GM12801 (cell line): ENCODE results near the gene TMUB1.

Experiments
- TF ChIP-seq, protein P1 (sequence below): IDR thresholded peaks from one replicate; pipeline ENCODE4 v1.5.1; 2011; ENCODE audit warnings: control low read depth; ENCODE audit not compliant: insufficient read length; ENCODE audit errors: extremely low read depth

The TMUB1 gene

DNA sequence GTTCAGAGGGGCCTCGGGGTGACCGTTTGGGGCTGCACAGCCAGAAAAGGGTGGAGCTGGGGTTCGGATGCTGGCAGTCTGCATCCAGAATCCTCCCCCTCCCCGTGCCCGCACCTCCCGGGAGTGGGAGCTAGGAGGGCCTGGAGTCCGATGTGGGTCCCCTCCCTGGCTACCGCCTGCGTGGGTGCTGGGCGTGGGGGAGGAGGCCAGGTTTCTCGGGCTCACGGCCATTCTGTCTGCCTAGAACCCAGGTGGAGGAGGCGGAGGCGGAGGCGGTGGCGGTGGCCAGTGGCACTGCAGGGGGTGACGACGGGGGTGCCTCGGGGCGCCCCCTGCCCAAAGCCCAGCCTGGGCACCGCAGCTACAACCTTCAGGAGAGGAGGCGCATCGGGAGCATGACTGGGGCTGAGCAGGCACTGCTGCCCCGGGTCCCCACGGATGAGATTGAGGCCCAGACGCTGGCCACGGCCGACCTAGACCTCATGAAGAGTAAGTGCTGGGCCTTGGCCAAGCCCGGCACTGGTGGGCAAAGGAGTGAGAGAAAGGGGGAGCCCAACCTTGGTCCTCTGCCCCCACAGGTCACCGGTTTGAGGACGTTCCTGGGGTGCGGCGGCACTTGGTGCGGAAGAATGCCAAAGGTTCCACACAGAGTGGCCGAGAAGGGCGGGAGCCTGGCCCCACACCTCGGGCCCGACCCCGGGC, 16.9 kb downstream of the TMUB1 start:
- TF ChIP-seq, protein P1, sequence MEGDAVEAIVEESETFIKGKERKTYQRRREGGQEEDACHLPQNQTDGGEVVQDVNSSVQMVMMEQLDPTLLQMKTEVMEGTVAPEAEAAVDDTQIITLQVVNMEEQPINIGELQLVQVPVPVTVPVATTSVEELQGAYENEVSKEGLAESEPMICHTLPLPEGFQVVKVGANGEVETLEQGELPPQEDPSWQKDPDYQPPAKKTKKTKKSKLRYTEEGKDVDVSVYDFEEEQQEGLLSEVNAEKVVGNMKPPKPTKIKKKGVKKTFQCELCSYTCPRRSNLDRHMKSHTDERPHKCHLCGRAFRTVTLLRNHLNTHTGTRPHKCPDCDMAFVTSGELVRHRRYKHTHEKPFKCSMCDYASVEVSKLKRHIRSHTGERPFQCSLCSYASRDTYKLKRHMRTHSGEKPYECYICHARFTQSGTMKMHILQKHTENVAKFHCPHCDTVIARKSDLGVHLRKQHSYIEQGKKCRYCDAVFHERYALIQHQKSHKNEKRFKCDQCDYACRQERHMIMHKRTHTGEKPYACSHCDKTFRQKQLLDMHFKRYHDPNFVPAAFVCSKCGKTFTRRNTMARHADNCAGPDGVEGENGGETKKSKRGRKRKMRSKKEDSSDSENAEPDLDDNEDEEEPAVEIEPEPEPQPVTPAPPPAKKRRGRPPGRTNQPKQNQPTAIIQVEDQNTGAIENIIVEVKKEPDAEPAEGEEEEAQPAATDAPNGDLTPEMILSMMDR, result no peak

DNA sequence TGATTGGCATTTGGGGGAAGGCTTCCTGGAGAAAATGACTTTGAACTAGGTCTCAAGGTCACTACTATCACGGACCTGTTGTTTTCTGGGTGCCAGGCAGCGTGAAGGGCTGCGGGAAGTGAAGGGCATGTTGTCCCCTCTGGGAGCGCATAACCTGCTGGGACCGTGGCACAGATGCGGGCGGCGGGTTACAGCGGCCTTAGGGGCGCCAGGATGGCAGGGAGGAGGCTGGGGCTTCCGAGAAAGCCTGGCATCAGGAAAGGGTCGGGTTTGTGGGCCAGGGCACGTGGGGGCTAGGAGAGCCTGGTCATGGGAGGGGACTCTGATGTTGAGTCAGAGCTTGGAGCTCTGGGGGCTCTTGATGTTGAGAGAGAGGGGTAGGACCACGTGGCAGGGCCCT, 17.8 kb downstream of the TMUB1 start:
- TF ChIP-seq, protein P1, result no peak

DNA sequence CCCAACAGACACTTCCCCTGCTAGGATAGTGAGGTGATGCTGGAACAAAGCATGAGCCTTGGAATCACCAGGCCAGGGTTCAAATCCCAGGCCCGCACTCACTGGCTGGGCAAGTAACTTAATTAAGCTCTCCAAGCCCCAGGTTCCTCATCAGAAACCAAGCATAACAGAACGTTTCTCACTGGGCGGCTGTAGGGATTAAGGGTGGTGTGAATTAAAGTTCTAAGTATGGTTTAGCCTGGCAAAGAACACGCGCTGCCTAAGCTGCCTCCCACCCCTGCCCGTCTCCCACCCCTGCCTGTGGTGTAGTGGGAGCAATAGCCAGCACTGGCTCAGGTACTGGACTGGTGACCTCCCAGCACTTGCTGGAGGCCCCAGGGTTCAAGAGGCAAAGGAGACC, 18.3 kb downstream of the TMUB1 start:
- TF ChIP-seq, protein P1, result no peak

DNA sequence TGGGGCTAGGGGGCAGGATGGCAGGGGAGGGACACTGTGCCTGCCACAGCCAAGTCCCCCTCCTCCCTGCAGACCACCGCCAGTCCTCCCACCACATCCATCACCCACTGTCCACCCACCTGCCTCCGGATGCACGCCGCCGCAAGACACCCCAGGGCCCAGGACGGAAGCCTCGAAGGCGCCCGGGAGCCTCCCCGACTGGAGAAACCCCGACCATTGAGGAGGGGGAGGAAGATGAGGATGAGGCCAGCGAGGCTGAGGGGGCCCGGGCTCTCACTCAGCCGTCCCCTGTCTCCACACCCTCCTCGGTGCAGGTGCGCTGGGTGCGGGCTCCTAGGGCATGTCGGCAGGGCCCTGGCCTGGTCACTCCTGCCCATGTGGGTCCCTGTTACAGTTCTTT, 18.8 kb downstream of the TMUB1 start:
- TF ChIP-seq, protein P1, result no peak

DNA sequence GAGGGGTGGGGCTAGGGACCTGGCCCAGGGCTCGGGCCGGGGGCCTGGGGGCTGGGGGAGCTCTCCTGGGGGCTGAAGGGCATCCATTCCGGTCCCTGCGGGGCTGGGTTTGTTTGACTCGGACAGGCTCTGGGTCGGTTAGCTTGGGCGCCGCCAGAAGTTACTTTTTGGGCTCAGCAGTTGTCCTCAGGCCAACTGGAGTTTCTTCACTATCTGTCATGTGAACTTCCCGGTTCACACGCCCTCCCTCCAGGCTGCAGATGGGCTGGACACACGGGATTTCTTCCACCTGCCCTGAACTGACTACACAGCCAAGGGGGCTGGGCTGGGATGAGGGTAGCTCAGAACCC, 20.1 kb downstream of the TMUB1 start:
- TF ChIP-seq, protein P1, result no peak

DNA sequence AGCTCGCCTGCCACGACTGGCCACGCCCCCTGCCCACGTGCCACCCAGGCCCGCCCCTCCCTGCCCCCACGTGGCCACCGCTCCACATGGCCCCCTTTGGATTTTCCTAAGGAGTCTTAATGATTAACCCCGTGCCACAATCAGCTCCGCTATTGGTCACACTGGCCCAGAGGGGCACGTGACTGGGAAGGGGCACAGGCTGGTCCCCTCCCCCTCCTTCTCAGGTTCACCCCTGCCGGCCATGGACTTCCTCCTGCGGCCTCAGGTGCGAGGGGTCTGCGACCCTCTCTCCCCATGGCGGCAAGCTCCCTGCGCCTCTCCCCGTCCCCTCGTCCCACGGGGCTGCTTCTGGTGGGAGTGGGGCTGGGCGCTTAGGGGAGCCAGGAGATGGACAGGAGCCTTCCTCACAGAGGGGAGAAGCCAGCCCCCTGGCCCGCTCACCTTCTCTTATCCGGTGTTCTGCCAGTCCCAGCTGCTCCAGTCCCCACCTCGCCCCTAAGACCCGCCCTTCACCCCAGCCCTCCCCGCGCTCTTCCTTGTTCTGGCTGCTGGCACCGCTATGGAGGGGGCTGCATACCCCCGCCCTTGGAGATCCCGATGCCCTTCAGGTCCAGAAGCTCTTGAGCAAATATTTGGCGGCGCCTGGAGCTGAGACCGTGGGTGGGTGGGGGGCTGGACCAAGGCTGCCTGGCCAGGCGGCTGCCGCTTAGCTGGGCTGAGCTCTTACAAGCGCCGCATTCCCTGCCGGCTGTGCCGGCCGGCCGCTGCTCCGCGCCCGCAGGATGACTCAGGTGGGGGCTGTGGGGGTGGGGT, 20.7 kb downstream of the TMUB1 start:
- TF ChIP-seq, protein P1, result no peak

DNA sequence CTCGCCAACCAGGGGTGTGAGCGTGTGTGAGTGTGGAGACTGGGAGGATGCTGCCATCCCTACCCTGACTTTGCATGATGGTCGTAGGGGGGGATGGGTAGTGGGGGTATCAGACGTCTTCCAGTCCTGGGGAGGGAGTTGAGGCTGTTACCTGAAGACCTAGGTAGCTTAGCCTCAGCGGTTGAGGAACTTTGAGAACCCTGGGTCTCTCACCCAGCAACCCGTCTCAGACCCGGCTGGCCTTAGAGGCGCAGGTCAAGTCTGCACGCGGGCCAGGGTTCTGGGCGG, 21.2 kb downstream of the TMUB1 start:
- TF ChIP-seq, protein P1, result no peak
